SK-N-SH (cell line): ENCODE measurements around the gene CDH4. TPM values are rescaled to one million over a fixed set of nuclear protein-coding genes. Genes with fewer than 3 reads are reported as not detected.

Experiments used
- CTCF ChIA-PET: fragments of 300-600, 350-600 bp; formaldehyde crosslinking; extraction: SDS; loops from one replicate; lab custom pipeline; 2021; lab: Yijun Ruan, JAX
- POLR2A ChIA-PET: fragments of 350-600 bp; sonication (Branson Sonifier 250); formaldehyde crosslinking; extraction: SDS; loops from one replicate; lab custom pipeline; 2020; ENCODE audit warnings: antibody characterized with exemption, inconsistent platforms; lab: Yijun Ruan, JAX
- DNase-seq: peaks from one replicate; pipeline ENCODE4 v3.0.0; 2012
- H2AFZ ChIP-seq: fragments of 200-600 bp; sonication (generic); 2 replicates; pipeline ENCODE4 v1.8.1; 2016; ENCODE audit warnings: antibody characterized with exemption, mild to moderate bottlenecking, low read depth
- H3F3A ChIP-seq: fragments of 200-600 bp; sonication (generic); replicated peaks from 2 replicates; pipeline ENCODE3; 2016; ENCODE audit warnings: antibody characterized with exemption, mild to moderate bottlenecking; ENCODE audit not compliant: insufficient read depth
- H3K27ac ChIP-seq, 2 experiments: fragments of 200-500 bp in 1 of 2; fragments of 200-600 bp in 1 of 2; sonication (Bioruptor generic) in 1 of 2; sonication (generic), shearing (Covaris generic) in 1 of 2; 2 replicates each; pipeline versions ENCODE4 v1.5.1 to v1.6.1; 2014 to 2016; ENCODE audit warnings: low read depth in 2 of 2, inconsistent platforms in 1 of 2, low read length in 1 of 2, mild to moderate bottlenecking in 1 of 2, mixed read lengths in 1 of 2
- H3K27me3 ChIP-seq: fragments of 200-600 bp; sonication (generic), shearing (Covaris generic); 2 replicates; pipeline ENCODE4 v1.6.1; 2016; ENCODE audit warnings: mixed run types; ENCODE audit not compliant: insufficient read depth
- H3K36me3 ChIP-seq, 2 experiments: fragments of 200-500 bp in 1 of 2; fragments of 200-600 bp in 1 of 2; sonication (Bioruptor generic) in 1 of 2; sonication (generic) in 1 of 2; replicated peaks in 1 of 2; 2 replicates each; pipeline versions ENCODE3 to v1.5.1; 2014 to 2016; ENCODE audit warnings: low read length in 1 of 2, mild to moderate bottlenecking in 1 of 2; ENCODE audit not compliant: insufficient read depth in 2 of 2, control insufficient read depth in 1 of 2
- H3K4me1 ChIP-seq, 2 experiments: fragments of 200-500 bp in 1 of 2; fragments of 200-600 bp in 1 of 2; sonication (Bioruptor generic) in 1 of 2; sonication (generic), shearing (Covaris generic) in 1 of 2; 2 replicates each; pipeline versions ENCODE4 v1.5.1 to v1.6.1; 2014 to 2016; ENCODE audit warnings: low read depth in 1 of 2, low read length in 1 of 2, mixed run types in 1 of 2; ENCODE audit not compliant: insufficient read depth in 2 of 2, control insufficient read depth in 1 of 2
- H3K4me2 ChIP-seq: fragments of 200-600 bp; sonication (generic), shearing (Covaris generic); 2 replicates; pipeline ENCODE4 v1.6.1; 2017; ENCODE audit warnings: mixed run types
- H3K4me3 ChIP-seq, 2 experiments: fragments of 200-500 bp in 1 of 2; fragments of 200-600 bp in 1 of 2; sonication (Bioruptor generic) in 1 of 2; sonication (generic), shearing (Covaris generic) in 1 of 2; 2 replicates each; pipeline versions ENCODE4 v1.5.1 to v1.8.1; 2014 to 2016; ENCODE audit warnings: low read depth in 2 of 2, inconsistent platforms in 1 of 2, low read length in 1 of 2, mild to moderate bottlenecking in 1 of 2, mixed read lengths in 1 of 2, moderate library complexity in 1 of 2
- H3K79me2 ChIP-seq: fragments of 200-600 bp; sonication (generic); 2 replicates; pipeline ENCODE4 v1.8.1; 2017; ENCODE audit warnings: mild to moderate bottlenecking; ENCODE audit not compliant: insufficient read depth
- H3K9ac ChIP-seq: fragments of 200-600 bp; sonication (generic); 2 replicates; pipeline ENCODE4 v1.6.1; 2017; ENCODE audit warnings: mixed run types
- H3K9me2 ChIP-seq: fragments of 200-600 bp; sonication (generic); 2 replicates; pipeline ENCODE4 v1.6.1; 2017; ENCODE audit warnings: mixed run types
- H3K9me3 ChIP-seq: fragments of 200-600 bp; sonication (generic); 2 replicates; pipeline ENCODE4 v1.6.1; 2017; ENCODE audit warnings: mixed run types, mild to moderate bottlenecking, moderate library complexity
- H4K20me1 ChIP-seq: fragments of 200-600 bp; sonication (generic); 2 replicates; pipeline ENCODE4 v1.6.1; 2017; ENCODE audit warnings: mild to moderate bottlenecking, mixed run types; ENCODE audit not compliant: insufficient read depth
- CHD2 ChIP-seq: fragments of 150-350 bp; IDR thresholded peaks from 2 replicates; pipeline ENCODE4 v1.6.1; 2018; ENCODE audit warnings: low read length; ENCODE audit not compliant: partially characterized antibody
- ELF1 ChIP-seq: IDR thresholded peaks from 2 replicates; pipeline ENCODE4 v1.4.0; 2012
- EP300 ChIP-seq, 2 experiments: IDR thresholded peaks; 2 replicates each; pipeline versions ENCODE4 v1.4.0 to v1.6.1; 2012; ENCODE audit warnings: borderline replicate concordance in 1 of 2, low read depth in 1 of 2, low read length in 1 of 2
- EZH2phosphoT487 ChIP-seq: fragments of 200-600 bp; sonication (generic); IDR thresholded peaks from 2 replicates; pipeline ENCODE4 v1.6.1; 2017; ENCODE audit warnings: low read depth, mixed run types, mild to moderate bottlenecking, antibody characterized with exemption, moderate library complexity, borderline replicate concordance
- FOSL2 ChIP-seq: IDR thresholded peaks from 2 replicates; pipeline ENCODE4 v1.4.0; 2012; ENCODE audit warnings: low read depth, mild to moderate bottlenecking, moderate library complexity, borderline replicate concordance
- FOXJ3 ChIP-seq: sonication (generic); formaldehyde crosslinking; IDR thresholded peaks from 2 replicates; pipeline ENCODE4 v1.5.1; 2020; ENCODE audit warnings: mild to moderate bottlenecking, missing genetic modification reagents
- FOXM1 ChIP-seq: IDR thresholded peaks from 2 replicates; pipeline ENCODE4 v1.4.0; 2012; ENCODE audit warnings: low read depth, mild to moderate bottlenecking
- GATA2 ChIP-seq: sonication (generic); formaldehyde crosslinking; IDR thresholded peaks from 2 replicates; pipeline ENCODE4 v1.5.0; 2020; ENCODE audit warnings: mild to moderate bottlenecking, missing genetic modification reagents
- MXI1 ChIP-seq: IDR thresholded peaks from 2 replicates; pipeline ENCODE4 v1.6.1; 2012; ENCODE audit warnings: mild to moderate bottlenecking, low read depth, low read length, improper control_type of control experiment
- NRF1 ChIP-seq: IDR thresholded peaks from 2 replicates; pipeline ENCODE4 v1.6.1; 2012; ENCODE audit warnings: low read depth, mild to moderate bottlenecking, low read length
- RAD21 ChIP-seq: IDR thresholded peaks from 2 replicates; pipeline ENCODE4 v1.6.1; 2012; ENCODE audit warnings: mild to moderate bottlenecking, low read length
- RFX5 ChIP-seq: IDR thresholded peaks from 2 replicates; pipeline ENCODE4 v1.6.1; 2012; ENCODE audit warnings: mild to moderate bottlenecking, improper control_type of control experiment, low read length
- SIN3A ChIP-seq: IDR thresholded peaks from 2 replicates; pipeline ENCODE4 v1.6.1; 2012; ENCODE audit warnings: low read depth, mild to moderate bottlenecking, low read length, moderate library complexity, borderline replicate concordance
- TAF1 ChIP-seq: IDR thresholded peaks from 2 replicates; pipeline ENCODE4 v1.6.1; 2012; ENCODE audit warnings: low read depth, mild to moderate bottlenecking, low read length, moderate library complexity, borderline replicate concordance
- TCF12 ChIP-seq: IDR thresholded peaks from 2 replicates; pipeline ENCODE4 v1.4.0; 2012
- WGBS: methylation state at CpG from one replicate; pipeline ENCODE4 v1.1.6; 2017; ENCODE audit warnings: low lambda C conversion rate; 5-methylcytosine and 5-hydroxymethylcytosine counted together
- polyA plus RNA-seq, 3 experiments: library from polyadenylated mRNA; depleted of rRNA; stranded (reverse); fragments of >200 nt; gene quantifications; 2 replicates each; pipeline ENCODE4 v1.2.3, GENCODE V29; 2012
- TF ChIP-seq, protein P1 (sequence below): IDR thresholded peaks from 2 replicates; pipeline ENCODE4 v1.4.0; 2012; ENCODE audit warnings: low read depth
- TF ChIP-seq, protein P2 (sequence below): fragments of 150-350 bp; IDR thresholded peaks from 2 replicates; pipeline ENCODE4 v1.6.1; 2017; ENCODE audit warnings: antibody characterized with exemption, low read length, low read depth, borderline replicate concordance
- TF ChIP-seq, protein P3 (sequence below): IDR thresholded peaks from 2 replicates; pipeline ENCODE4 v1.4.0; 2012; ENCODE audit warnings: low read depth, borderline replicate concordance

Gene CDH4
- polyA plus RNA-seq, 1 of the 3 experiments (the other 2 are of a cell fraction): not detected

DNA sequence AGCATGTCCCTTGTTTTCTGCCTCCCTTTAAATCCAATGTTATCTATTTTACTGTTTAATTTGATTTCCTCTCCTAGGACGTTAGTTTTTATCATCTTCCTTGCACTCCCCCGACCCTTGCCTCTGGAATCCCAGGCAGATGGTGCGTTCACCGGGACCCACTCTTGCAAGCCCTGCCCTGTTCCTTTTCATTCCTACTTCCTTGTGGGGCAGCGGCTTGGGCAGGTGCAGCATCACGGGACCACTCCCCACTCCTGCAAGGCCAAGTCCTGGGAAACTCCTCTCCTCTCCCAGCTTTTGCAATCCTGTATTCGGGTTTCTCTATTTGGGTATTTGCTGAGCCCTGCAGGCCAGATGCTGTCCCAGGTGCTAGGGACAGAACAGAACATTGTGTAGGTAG lies 5.8 kb upstream of the CDH4 start:
- no peaks in the 10 kb centered on the region for H3K79me2 ChIP-seq
- no peak overlapping the region for H3K4me2 ChIP-seq
- no peaks in the 10 kb centered on the region for H3K36me3 ChIP-seq
- TF ChIP-seq, protein P1, sequence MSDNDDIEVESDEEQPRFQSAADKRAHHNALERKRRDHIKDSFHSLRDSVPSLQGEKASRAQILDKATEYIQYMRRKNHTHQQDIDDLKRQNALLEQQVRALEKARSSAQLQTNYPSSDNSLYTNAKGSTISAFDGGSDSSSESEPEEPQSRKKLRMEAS: no peak
- TF ChIP-seq TAF1 (no peak), NRF1 (no peak), FOSL2 (no peak), RAD21 (no peak), FOXJ3 (CRISPR knock-in tag) (no peak), RFX5 (no peak), FOXM1 (no peak), ELF1 (no peak), TCF12 (no peak), EP300 (IDR thresholded peaks at IDR 0.05; ENCODE audit: borderline replicate concordance in 1 of 2, low read depth in 1 of 2, low read length in 1 of 2) (no peak), CHD2 (no peak), SIN3A (no peak), GATA2 (CRISPR knock-in tag) (no peak), MXI1 (no peak), EZH2phosphoT487 (no peak)
- TF ChIP-seq, protein P2, sequence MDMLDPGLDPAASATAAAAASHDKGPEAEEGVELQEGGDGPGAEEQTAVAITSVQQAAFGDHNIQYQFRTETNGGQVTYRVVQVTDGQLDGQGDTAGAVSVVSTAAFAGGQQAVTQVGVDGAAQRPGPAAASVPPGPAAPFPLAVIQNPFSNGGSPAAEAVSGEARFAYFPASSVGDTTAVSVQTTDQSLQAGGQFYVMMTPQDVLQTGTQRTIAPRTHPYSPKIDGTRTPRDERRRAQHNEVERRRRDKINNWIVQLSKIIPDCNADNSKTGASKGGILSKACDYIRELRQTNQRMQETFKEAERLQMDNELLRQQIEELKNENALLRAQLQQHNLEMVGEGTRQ: no peak
- H3K4me1 ChIP-seq: no peaks in the 10 kb centered on the region
- no peaks in the 10 kb centered on the region for H3K9me2 ChIP-seq
- H3K9me3 ChIP-seq: no peaks in the 10 kb centered on the region
- H3K4me3 ChIP-seq: no peak overlapping the region
- WGBS: 35% methylated on average over 7 of the region's 7 CpGs
- DNase-seq: no peak
- H3F3A ChIP-seq: no peaks in the 10 kb centered on the region
- no peaks in the 10 kb centered on the region for H3K27me3 ChIP-seq
- no peaks in the 10 kb centered on the region for H4K20me1 ChIP-seq
- POLR2A ChIA-PET: no interaction called here
- H3K9ac ChIP-seq: no peak overlapping the region
- no peak overlapping the region for H3K27ac ChIP-seq
- CTCF ChIA-PET: interaction anchor here (5.0 kb wide), 1 partner anchor 17 kb away, joined by 22 read pairs; no protein-coding TSS in a partner anchor
- no peak overlapping the region for H2AFZ ChIP-seq

DNA sequence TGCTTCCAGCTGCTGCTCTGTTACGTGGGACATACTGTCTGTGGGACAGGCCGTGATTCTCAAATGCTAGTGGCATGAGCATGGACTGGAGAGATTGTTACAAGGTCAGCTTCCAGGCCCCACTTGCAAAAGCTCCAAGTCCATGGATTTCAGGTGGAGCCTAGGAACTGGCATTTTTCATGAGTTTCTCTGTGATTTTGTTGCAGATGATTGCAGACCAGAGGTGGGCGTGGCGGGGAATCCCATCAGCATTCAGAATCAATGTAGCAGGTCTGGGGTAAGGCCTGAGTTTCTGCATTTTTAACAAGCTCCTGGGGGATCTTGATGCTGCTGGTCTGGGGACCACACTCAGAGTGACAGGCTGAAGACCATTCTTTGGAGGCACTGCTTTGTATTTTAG lies 2.4 kb upstream of the CDH4 start:
- Histone ChIP-seq H3K9me2 (no peaks in the 10 kb centered on the region), H2AFZ (no peak overlapping the region), H3K4me2 (no peak overlapping the region), H3K9me3 (no peaks in the 10 kb centered on the region), H4K20me1 (no peaks in the 10 kb centered on the region), H3F3A (no peaks in the 10 kb centered on the region), H3K4me1 (no peaks in the 10 kb centered on the region), H3K27me3 (no peaks in the 10 kb centered on the region), H3K79me2 (no peaks in the 10 kb centered on the region), H3K9ac (no peak overlapping the region), H3K36me3 (no peaks in the 10 kb centered on the region), H3K4me3 (no peak overlapping the region), H3K27ac (no peak overlapping the region)
- WGBS: 26% methylated on average over 3 of the region's 4 CpGs
- DNase-seq: no peak
- TF ChIP-seq, protein P3, sequence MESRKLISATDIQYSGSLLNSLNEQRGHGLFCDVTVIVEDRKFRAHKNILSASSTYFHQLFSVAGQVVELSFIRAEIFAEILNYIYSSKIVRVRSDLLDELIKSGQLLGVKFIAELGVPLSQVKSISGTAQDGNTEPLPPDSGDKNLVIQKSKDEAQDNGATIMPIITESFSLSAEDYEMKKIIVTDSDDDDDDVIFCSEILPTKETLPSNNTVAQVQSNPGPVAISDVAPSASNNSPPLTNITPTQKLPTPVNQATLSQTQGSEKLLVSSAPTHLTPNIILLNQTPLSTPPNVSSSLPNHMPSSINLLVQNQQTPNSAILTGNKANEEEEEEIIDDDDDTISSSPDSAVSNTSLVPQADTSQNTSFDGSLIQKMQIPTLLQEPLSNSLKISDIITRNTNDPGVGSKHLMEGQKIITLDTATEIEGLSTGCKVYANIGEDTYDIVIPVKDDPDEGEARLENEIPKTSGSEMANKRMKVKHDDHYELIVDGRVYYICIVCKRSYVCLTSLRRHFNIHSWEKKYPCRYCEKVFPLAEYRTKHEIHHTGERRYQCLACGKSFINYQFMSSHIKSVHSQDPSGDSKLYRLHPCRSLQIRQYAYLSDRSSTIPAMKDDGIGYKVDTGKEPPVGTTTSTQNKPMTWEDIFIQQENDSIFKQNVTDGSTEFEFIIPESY: no peak
- CTCF ChIA-PET: interaction anchor here (1.4 to 5.0 kb wide), 3 partner anchors 13 to 647 kb away, joined by 4 to 22 read pairs (median 15); no protein-coding TSS in a partner anchor
- POLR2A ChIA-PET: no interaction called here
